Heart left ventricle (tissue), 16 donors: ENCODE results near the gene ZBTB8A. TPM values are rescaled to one million over a fixed set of nuclear protein-coding genes. Genes with fewer than 3 reads are reported as not detected.

Source experiments
- ATAC-seq, 4 donors: fragments of 200-7000 bp; cut with Tn5 transposase; one replicate each; pipeline ENCODE4 v1.9.1; 2020 to 2022; ENCODE audit warnings: moderate library complexity in 4 of 4, mild to moderate bottlenecking in 3 of 4, moderate number of reproducible peaks in 1 of 4
- DNase-seq, 5 donors: peaks; one replicate each; pipeline ENCODE4 v3.0.0-alpha.2; 2020
- H3K27ac ChIP-seq, 12 donors: fragments of 200-600 bp; sonication (generic) in 4 of 12; one replicate each; pipeline versions ENCODE4 v1.5.0 to v1.8.0; 2016 to 2022; ENCODE audit warnings: mild to moderate bottlenecking in 2 of 12
- H3K27me3 ChIP-seq, 9 donors: fragments of 200-600 bp; sonication (generic) in 2 of 9; one replicate each; pipeline versions ENCODE4 v1.5.1 to v1.8.0; 2016 to 2022; ENCODE audit warnings: mild to moderate bottlenecking in 3 of 9
- H3K36me3 ChIP-seq, 9 donors: fragments of 200-600 bp; sonication (generic) in 2 of 9; one replicate each; pipeline versions ENCODE4 v1.5.0 to v1.8.0; 2018 to 2022; ENCODE audit warnings: mild to moderate bottlenecking in 2 of 9
- H3K4me1 ChIP-seq, 12 donors: fragments of 200-600 bp; sonication (generic) in 4 of 12; one replicate each; pipeline versions ENCODE4 v1.5.0 to v1.8.0; 2016 to 2022; ENCODE audit warnings: mild to moderate bottlenecking in 3 of 12
- H3K4me3 ChIP-seq, 12 donors: fragments of 200-600 bp; sonication (generic) in 4 of 12; one replicate each; pipeline versions ENCODE4 v1.5.0 to v1.8.0; 2017 to 2022; ENCODE audit warnings: mild to moderate bottlenecking in 9 of 12, moderate library complexity in 4 of 12
- H3K9me3 ChIP-seq, 12 donors: fragments of 200-600 bp; sonication (generic) in 4 of 12; one replicate each; pipeline versions ENCODE4 v1.5.0 to v1.8.0; 2016 to 2022; ENCODE audit warnings: mild to moderate bottlenecking in 1 of 12
- POLR2A ChIP-seq, 2 donors: fragments of 450-650 bp; IDR thresholded peaks; one replicate each; pipeline ENCODE4 v1.6.1; 2017; ENCODE audit warnings: antibody characterized with exemption in 2 of 2, mild to moderate bottlenecking in 2 of 2, moderate library complexity in 2 of 2
- WGBS, 4 donors: extraction: QIAGEN DNeasy Blood & Tissue Kit in 2 of 4; methylation state at CpG; one replicate each; pipeline versions ENCODE4 v1.1.5 to v1.1.7; 2013 to 2018; 5-methylcytosine and 5-hydroxymethylcytosine counted together
- intact Hi-C, 10 donors: fragments of 100-400 bp; cut with DNase I; formaldehyde crosslinking; loops; one replicate each; pipeline versions ENCODE4 v1.11.1 to v1.14.2; 2022
- polyA plus RNA-seq, 2 donors: library from polyadenylated mRNA; stranded (reverse); fragments of 200-250 nt; gene quantifications; one replicate each; pipeline ENCODE4 v1.2.3, GENCODE V29; 2013
- total RNA-seq, 9 donors: library from RNA; depleted of rRNA in 2 of 9; stranded (reverse); fragments of >200 nt in 2 of 9; fragmentation: NEBNext Ultra II Directional in 3 of 9; extraction: Animal tissue kit (Norgen Biotek cat#: 25700) in 3 of 9; gene quantifications; one replicate each; pipeline versions ENCODE4 v1.1.0 to v1.2.4, GENCODE V29; 2016 to 2023
- TF ChIP-seq, protein P1 (sequence below), 12 donors: fragments of 200-600 bp; sonication (generic) in 4 of 12; IDR thresholded peaks; one replicate each; pipeline versions ENCODE4 v1.5.0 to v1.8.0; 2018 to 2022; ENCODE audit warnings: antibody characterized with exemption in 12 of 12, mild to moderate bottlenecking in 5 of 12
- donor health status: ischemic (EF 13 %, LVEDD 7.1; RV severe dilation, severe dysfunction).
- donor health status: healthy with polysubstance abuse.
- donor health status: DM: no; HTN: yes; CAD: no.
- donor health status: DM: no; HTN: no; CAD: no.
- donor health status: ischemic (EF 25% LVEDD 6.9; RV normal size, moderate dysfunction).
- donor health status: ischemic (EF 25% LVEDD 5.7; RV mildly dilated, moderate dysfunction).
- donor health status: healthy.
- donor health status: DM: yes; HTN: yes; CAD: no.
- donor health status: ischemic (EF 35%, LVEDD 5.7; RV mildly dilated, moderate dysfunction).
- donor health status: nonischemic (EF 11% LVEDD 7.7; RV severe dilation, severe dysfunction).
- donor health status: DM: yes; HTN: yes; CAD: no.
- donor health status: PGD.
- donor health status: ischemic (EF 29% LVEDD 5.4; RV normal size, mild dysfunction).
- donor health status: nonischemic (EF 23%, LVEDD 6.1; RV moderate dilation, normal function).

The ZBTB8A gene
- total and polyA plus RNA-seq, 11 donors: 1.1 to 5.0 (median 2.7) TPM

DNA sequence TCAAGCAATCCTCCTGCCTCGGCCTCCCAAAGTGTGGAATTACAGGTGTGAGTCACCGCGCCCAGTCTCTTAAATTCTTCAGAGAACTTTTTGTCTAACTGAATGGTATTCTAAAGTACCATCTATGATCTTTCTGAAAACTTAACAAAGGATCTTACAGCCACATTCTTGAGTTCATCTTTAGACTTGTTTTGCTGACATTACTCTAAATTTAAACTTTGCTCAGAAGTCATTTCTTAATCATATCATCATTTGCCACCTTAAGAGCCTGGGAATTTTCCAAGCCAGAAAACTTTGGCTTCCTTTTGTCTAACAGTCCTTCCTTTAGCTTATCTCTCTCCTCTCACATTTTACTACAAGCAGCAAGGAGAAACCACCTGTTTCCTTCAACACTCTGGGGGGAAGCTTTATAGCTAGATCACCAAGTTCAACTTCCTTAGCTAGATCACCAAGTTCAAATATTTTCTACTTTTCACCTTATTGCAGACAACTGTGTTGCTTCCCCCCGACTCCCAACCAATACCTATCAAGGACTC, 5.4 kb upstream of the ZBTB8A start:
- 69 to 84% (median 74%) methylated on average over 4 of the region's 4 CpGs for WGBS, 4 donors
- Histone ChIP-seq H3K9me3 (peaks cover 0 to 7% (median 0%) of the 10 kb centered on the region in 12 donors), H3K27me3 (peaks cover 0 to 12% (median 0%) of the 10 kb centered on the region in 9 donors), H3K36me3 (no peaks in the 10 kb centered on the region), H3K4me3 (no peak overlapping the region), H3K27ac (no peak overlapping the region), H3K4me1 (peaks cover 0 to 11% (median 0%) of the 10 kb centered on the region in 12 donors)
- TF ChIP-seq, protein P1, sequence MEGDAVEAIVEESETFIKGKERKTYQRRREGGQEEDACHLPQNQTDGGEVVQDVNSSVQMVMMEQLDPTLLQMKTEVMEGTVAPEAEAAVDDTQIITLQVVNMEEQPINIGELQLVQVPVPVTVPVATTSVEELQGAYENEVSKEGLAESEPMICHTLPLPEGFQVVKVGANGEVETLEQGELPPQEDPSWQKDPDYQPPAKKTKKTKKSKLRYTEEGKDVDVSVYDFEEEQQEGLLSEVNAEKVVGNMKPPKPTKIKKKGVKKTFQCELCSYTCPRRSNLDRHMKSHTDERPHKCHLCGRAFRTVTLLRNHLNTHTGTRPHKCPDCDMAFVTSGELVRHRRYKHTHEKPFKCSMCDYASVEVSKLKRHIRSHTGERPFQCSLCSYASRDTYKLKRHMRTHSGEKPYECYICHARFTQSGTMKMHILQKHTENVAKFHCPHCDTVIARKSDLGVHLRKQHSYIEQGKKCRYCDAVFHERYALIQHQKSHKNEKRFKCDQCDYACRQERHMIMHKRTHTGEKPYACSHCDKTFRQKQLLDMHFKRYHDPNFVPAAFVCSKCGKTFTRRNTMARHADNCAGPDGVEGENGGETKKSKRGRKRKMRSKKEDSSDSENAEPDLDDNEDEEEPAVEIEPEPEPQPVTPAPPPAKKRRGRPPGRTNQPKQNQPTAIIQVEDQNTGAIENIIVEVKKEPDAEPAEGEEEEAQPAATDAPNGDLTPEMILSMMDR (IDR thresholded peaks at IDR 0.05): no peak
- TF ChIP-seq POLR2A (IDR thresholded peaks at IDR 0.05): no peak
- intact Hi-C loops: no loop called here
- no peak for DNase-seq
- no peak for ATAC-seq

DNA sequence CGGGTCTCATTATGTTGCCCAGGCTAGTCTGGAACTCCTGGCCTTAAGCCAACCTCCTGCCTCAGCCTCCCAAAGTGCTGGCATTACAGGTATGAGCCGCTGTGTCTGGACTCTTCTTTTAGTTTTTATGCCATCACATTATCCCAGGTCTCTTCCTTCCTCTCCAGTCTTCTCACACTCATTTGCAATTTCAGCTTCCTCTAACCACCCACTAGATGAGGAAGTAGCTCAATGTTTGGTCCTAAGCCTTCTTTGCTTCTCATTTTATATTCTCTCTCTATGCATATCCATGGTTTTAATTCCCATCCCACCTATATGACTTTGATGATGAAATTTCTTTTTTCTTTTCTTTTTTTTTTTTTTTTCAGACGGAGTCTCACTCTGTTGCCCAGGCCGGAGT, 3.1 kb upstream of the ZBTB8A start:
- no peaks in the 10 kb centered on the region for H3K36me3 ChIP-seq
- peaks cover 0 to 26% (median 8%) of the 10 kb centered on the region in 12 donors for H3K4me1 ChIP-seq
- DNase-seq: no peak
- intact Hi-C loops: loop anchor here in 1 of 10 donors (5.0 kb wide), 1 partner anchor 71 kb away; no protein-coding TSS in a partner anchor
- no peak overlapping the region for H3K4me3 ChIP-seq
- 76 to 88% (median 83%) methylated on average over 4 of the region's 4 CpGs for WGBS, 4 donors
- peaks cover 0 to 29% (median 0%) of the 10 kb centered on the region in 9 donors for H3K27me3 ChIP-seq
- peaks cover 0 to 7% (median 0%) of the 10 kb centered on the region in 12 donors for H3K9me3 ChIP-seq
- no peak overlapping the region for H3K27ac ChIP-seq
- ATAC-seq: no peak
- TF ChIP-seq, protein P1 (IDR thresholded peaks at IDR 0.05): no peak
- no peak for TF ChIP-seq POLR2A (IDR thresholded peaks at IDR 0.05)

DNA sequence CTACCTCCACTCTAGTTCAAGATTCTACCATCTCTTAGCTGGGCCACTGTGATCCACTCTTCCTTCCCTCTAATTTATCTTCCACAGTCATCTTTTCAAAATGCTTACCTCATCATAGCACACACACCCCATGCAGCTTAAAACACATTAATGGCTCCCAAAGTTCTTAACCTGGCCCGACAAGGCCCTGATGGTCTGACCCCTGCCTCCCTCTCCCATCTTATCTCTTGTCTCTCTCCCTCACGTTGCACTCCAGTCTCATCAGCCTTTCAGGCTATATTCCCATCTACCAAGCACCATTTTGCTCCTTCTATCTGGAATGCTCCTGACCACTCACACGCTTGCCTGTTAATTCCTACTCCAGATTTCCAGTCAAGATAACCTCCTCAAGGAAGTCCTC, 2.5 kb upstream of the ZBTB8A start:
- ATAC-seq (no peak), DNase-seq (no peak)
- 78 to 84% (median 82%) methylated on average over 3 of the region's 3 CpGs for WGBS, 4 donors
- intact Hi-C loops: loop anchor here in 1 of 10 donors (5.0 kb wide), 1 partner anchor 71 kb away; no protein-coding TSS in a partner anchor
- TF ChIP-seq POLR2A (IDR thresholded peaks at IDR 0.05): no peak
- TF ChIP-seq, protein P1 (IDR thresholded peaks at IDR 0.05): no peak
- Histone ChIP-seq H3K27ac (no peak overlapping the region), H3K9me3 (peaks cover 0 to 6% (median 0%) of the 10 kb centered on the region in 12 donors), H3K27me3 (peaks cover 0 to 31% (median 0%) of the 10 kb centered on the region in 9 donors), H3K36me3 (no peaks in the 10 kb centered on the region), H3K4me1 (peaks cover 0 to 26% (median 8%) of the 10 kb centered on the region in 12 donors), H3K4me3 (no peak overlapping the region)
